ENCODE data around the gene CCDC106. TPM values are rescaled to one million over a fixed set of nuclear protein-coding genes. Genes with fewer than 3 reads are reported as not detected.
A peak's percentile ranks its signal among the peaks of the same experiment; 100 is the strongest.

The CCDC106 gene
- total RNA-seq, 4 donors from 2014 or later, result 8.1 to 17.4 (median 14.0) TPM

GRCh38 chr19:55644842-55645511 is 3.0 kb upstream of the CCDC106 start:
- peak overlapping the region in 1 of 4 donors; percentile 97 for H3K27ac ChIP-seq
- TF ChIP-seq CTCF (IDR thresholded peaks at IDR 0.05), result no peak
- no peak for TF ChIP-seq POLR2A (IDR thresholded peaks at IDR 0.05)
- H3K4me3 ChIP-seq, result peak overlapping the region in 1 of 4 donors; percentile 92
- peak in 1 of 3 donors; percentile 40 for DNase-seq
- H3K36me3 ChIP-seq, result peaks cover 0 to 10% (median 0%) of the 10 kb centered on the region in 3 donors
- H3K27me3 ChIP-seq, result no peaks in the 10 kb centered on the region
- H3K9me3 ChIP-seq, result no peaks in the 10 kb centered on the region
- peaks cover 3 to 60% (median 30%) of the 10 kb centered on the region in 4 donors for H3K4me1 ChIP-seq

GRCh38 chr19:55645512-55645881 is 2.5 kb upstream of the CCDC106 start:
- peaks cover 0 to 10% (median 0%) of the 10 kb centered on the region in 3 donors for H3K36me3 ChIP-seq
- DNase-seq, result no peak
- H3K27me3 ChIP-seq, result no peaks in the 10 kb centered on the region
- H3K4me1 ChIP-seq, result peaks cover 3 to 55% (median 28%) of the 10 kb centered on the region in 4 donors
- no peak for TF ChIP-seq CTCF (IDR thresholded peaks at IDR 0.05)
- TF ChIP-seq POLR2A (IDR thresholded peaks at IDR 0.05), result no peak
- no peak overlapping the region for H3K4me3 ChIP-seq
- H3K27ac ChIP-seq, result peak overlapping the region in 1 of 4 donors; percentile 97
- H3K9me3 ChIP-seq, result no peaks in the 10 kb centered on the region

GRCh38 chr19:55646889-55647731 is 902 bp upstream of the CCDC106 start:
- Histone ChIP-seq H3K27ac (peak overlapping the region; percentile 77 to 96 (median 80)), H3K36me3 (peaks cover 0 to 10% (median 0%) of the 10 kb centered on the region in 3 donors), H3K4me3 (peak overlapping the region; percentile 78 to 93 (median 86)), H3K9me3 (no peaks in the 10 kb centered on the region), H3K4me1 (peaks cover 3 to 44% (median 28%) of the 10 kb centered on the region in 4 donors), H3K27me3 (no peaks in the 10 kb centered on the region)
- TF ChIP-seq CTCF (IDR thresholded peaks at IDR 0.05), result no peak
- TF ChIP-seq POLR2A (IDR thresholded peaks at IDR 0.05), result no peak
- DNase-seq, result peak in 2 of 3 donors; percentile 70 to 74

- no peaks in the 10 kb centered on the region for H3K27me3 ChIP-seq
- peak overlapping the region; percentile 77 to 96 (median 80) for H3K27ac ChIP-seq
- H3K4me3 ChIP-seq, result peak overlapping the region; percentile 78 to 93 (median 86)
- peaks cover 0 to 10% (median 0%) of the 10 kb centered on the region in 3 donors for H3K36me3 ChIP-seq
- H3K4me1 ChIP-seq, result peaks cover 3 to 37% (median 27%) of the 10 kb centered on the region in 4 donors
- H3K9me3 ChIP-seq, result no peaks in the 10 kb centered on the region
- DNase-seq, result no peak
- no peak for TF ChIP-seq POLR2A (IDR thresholded peaks at IDR 0.05)
- TF ChIP-seq CTCF (IDR thresholded peaks at IDR 0.05), result no peak
Observed at GRCh38 chr19:55648585-55649267, 714 bp downstream of the CCDC106 start.

Measured in Peyer's patch (tissue), 4 donors.